HCT116 (cell line): ENCODE data around the gene FNBP1. TPM values are rescaled to one million over a fixed set of nuclear protein-coding genes. Genes with fewer than 3 reads are reported as not detected.

ENCODE experiments used
- ATAC-seq: fragments of 200-7000 bp; cut with Tn5 transposase; 2 replicates; pipeline ENCODE4 v1.9.1; 2020; ENCODE audit warnings: mild to moderate bottlenecking, moderate library complexity
- BruUV-seq: library from RNA; stranded (reverse); fragments of 400-500 nt; replicated peaks from 2 replicates; lab custom pipeline; 2021; lab: Mats Ljungman, UMichigan
- CTCF ChIA-PET: fragments of 300-600 bp; sonication (Branson Sonifier 250); formaldehyde crosslinking; loops from one replicate; lab custom pipeline; 2021; ENCODE audit warnings: antibody characterized with exemption; lab: Charles Lee
- POLR2A ChIA-PET: fragments of 300-600, 350-600 bp; sonication (Branson Sonifier 250); formaldehyde crosslinking; loops from one replicate; lab custom pipeline; 2021; ENCODE audit warnings: antibody characterized with exemption; lab: Charles Lee
- RAD21 ChIA-PET, 2 experiments: fragments of 300-600 bp; sonication (Branson Sonifier 250); formaldehyde crosslinking; loops; one replicate each; lab custom pipeline; 2023; ENCODE audit warnings: low total read pairs in 2 of 2; ENCODE audit not compliant: uncharacterized antibody in 2 of 2, unreplicated experiment in 2 of 2, low non-redundant PET in 1 of 2; lab: Charles Lee
- DNase-seq: peaks from one replicate; pipeline ENCODE4 v3.0.0-alpha.2; 2010; ENCODE audit warnings: low read depth, low spot score
- H2AFZ ChIP-seq: fragments of 200-600 bp; shearing (Covaris generic), sonication (generic); 2 replicates; pipeline ENCODE4 v1.6.1; 2017; ENCODE audit warnings: low read depth, mixed run types, mixed read lengths, antibody characterized with exemption, low read length; ENCODE audit not compliant: poor library complexity, severe bottlenecking
- H3K27ac ChIP-seq: 2 replicates; pipeline ENCODE4 v1.5.1; 2012; ENCODE audit warnings: low read depth, low read length
- H3K27me3 ChIP-seq: fragments of 200-600 bp; sonication (generic); 2 replicates; pipeline ENCODE4 v1.6.1; 2016; ENCODE audit warnings: mixed run types, low read length, mixed read lengths; ENCODE audit not compliant: insufficient read depth
- H3K36me3 ChIP-seq, 2 experiments: fragments of 200-500 bp in 1 of 2; fragments of 200-600 bp in 1 of 2; sonication (Bioruptor generic) in 1 of 2; sonication (generic) in 1 of 2; 2 replicates each; pipeline versions ENCODE4 v1.5.1 to v1.6.1; 2014 to 2016; ENCODE audit warnings: low read length in 2 of 2, inconsistent platforms in 1 of 2, mixed read lengths in 1 of 2, mixed run types in 1 of 2; ENCODE audit not compliant: insufficient read depth in 2 of 2, control insufficient read depth in 1 of 2
- H3K4me1 ChIP-seq, 2 experiments: fragments of 200-600 bp in 1 of 2; sonication (generic) in 1 of 2; 2 replicates each; pipeline versions ENCODE4 v1.5.1 to v1.6.1; 2012 to 2017; ENCODE audit warnings: low read length in 2 of 2, inconsistent platforms in 1 of 2, mild to moderate bottlenecking in 1 of 2, mixed read lengths in 1 of 2, mixed run types in 1 of 2, moderate library complexity in 1 of 2; ENCODE audit not compliant: insufficient read depth in 2 of 2, control insufficient read depth in 1 of 2
- H3K4me2 ChIP-seq: fragments of 200-600 bp; sonication (generic); 2 replicates; pipeline ENCODE4 v1.6.1; 2017; ENCODE audit warnings: mixed run types, low read length, mixed read lengths
- H3K4me3 ChIP-seq, 2 experiments: fragments of 200-600 bp in 1 of 2; sonication (generic) in 1 of 2; replicated peaks in 1 of 2; 2 replicates each; pipeline ENCODE4 v1.5.1; 2011 to 2016; ENCODE audit warnings: low read length in 2 of 2, control low read depth in 1 of 2, low read depth in 1 of 2, mild to moderate bottlenecking in 1 of 2, mixed read lengths in 1 of 2, mixed run types in 1 of 2
- H3K79me2 ChIP-seq: fragments of 200-600 bp; sonication (generic); 2 replicates; pipeline ENCODE4 v1.6.1; 2017; ENCODE audit warnings: mild to moderate bottlenecking, mixed run types, low read length, moderate library complexity, mixed read lengths; ENCODE audit not compliant: insufficient read depth
- H3K9ac ChIP-seq: fragments of 200-600 bp; sonication (generic); 2 replicates; pipeline ENCODE4 v1.6.1; 2016; ENCODE audit warnings: low read length, mixed read lengths
- H3K9me2 ChIP-seq: fragments of 200-600 bp; sonication (generic), shearing (Covaris generic); 2 replicates; pipeline ENCODE4 v1.6.1; 2017; ENCODE audit warnings: mixed run types, mild to moderate bottlenecking, moderate library complexity; ENCODE audit not compliant: insufficient read depth
- H3K9me3 ChIP-seq, 2 experiments: fragments of 200-500 bp in 1 of 2; fragments of 200-600 bp in 1 of 2; sonication (Bioruptor generic) in 1 of 2; sonication (generic) in 1 of 2; 2 replicates each; pipeline ENCODE4 v1.6.1; 2014 to 2017; ENCODE audit warnings: low read length in 2 of 2, mixed read lengths in 2 of 2, inconsistent platforms in 1 of 2, low read depth in 1 of 2, mild to moderate bottlenecking in 1 of 2, mixed run types in 1 of 2, moderate library complexity in 1 of 2; ENCODE audit not compliant: control insufficient read depth in 1 of 2, insufficient read depth in 1 of 2
- H4K20me1 ChIP-seq: fragments of 200-600 bp; sonication (generic), shearing (Covaris generic); 2 replicates; pipeline ENCODE4 v1.6.1; 2017; ENCODE audit warnings: mixed run types, mild to moderate bottlenecking, moderate library complexity; ENCODE audit not compliant: insufficient read depth
- CBX3 ChIP-seq: IDR thresholded peaks from 2 replicates; pipeline ENCODE4 v1.6.1; 2012; ENCODE audit warnings: low read depth
- JUND ChIP-seq: IDR thresholded peaks from 2 replicates; pipeline ENCODE4 v1.6.1; 2012
- SRF ChIP-seq: IDR thresholded peaks from 2 replicates; pipeline ENCODE4 v1.6.1; 2012; ENCODE audit warnings: low read depth
- TCF7L2 ChIP-seq: IDR thresholded peaks from 2 replicates; pipeline ENCODE4 v1.7.0; 2011; ENCODE audit warnings: borderline replicate concordance, inconsistent platforms; ENCODE audit not compliant: insufficient read depth, insufficient read length; ENCODE audit errors: extremely low read depth
- YY1 ChIP-seq: IDR thresholded peaks from 2 replicates; pipeline ENCODE4 v1.6.1; 2011; ENCODE audit warnings: low read length, low read depth, moderate library complexity, mild to moderate bottlenecking; ENCODE audit not compliant: insufficient replicate concordance; ENCODE audit errors: extremely low read depth
- ZFX ChIP-seq: fragments of 450-650 bp; IDR thresholded peaks from 2 replicates; pipeline ENCODE4 v1.6.1; 2017
- ZNF274 ChIP-seq: fragments of 200-500 bp; sonication (Bioruptor generic); IDR thresholded peaks from 2 replicates; pipeline ENCODE4 v1.6.1; 2014; ENCODE audit warnings: mild to moderate bottlenecking, low read depth, low read length, inconsistent platforms
- intact Hi-C: fragments of 100-400 bp; cut with micrococcal nuclease; formaldehyde crosslinking; loops from 2 replicates; pipeline ENCODE4 v1.10.0; 2022
- total RNA-seq: library from RNA; stranded (reverse); gene quantifications from one replicate; pipeline ENCODE4 v1.2.1, GENCODE V29; 2021; ENCODE audit not compliant: unreplicated experiment
- TF ChIP-seq, protein P1 (sequence below): IDR thresholded peaks from 2 replicates; pipeline ENCODE4 v1.6.1; 2012
- TF ChIP-seq, protein P2 (sequence below): IDR thresholded peaks from 2 replicates; pipeline ENCODE4 v1.6.1; 2011; ENCODE audit warnings: mild to moderate bottlenecking, low read length, moderate library complexity; ENCODE audit not compliant: insufficient replicate concordance; ENCODE audit errors: extremely low read depth

Gene FNBP1
- total RNA-seq, 1 experiment from 2014 or later = 25.0 TPM

DNA sequence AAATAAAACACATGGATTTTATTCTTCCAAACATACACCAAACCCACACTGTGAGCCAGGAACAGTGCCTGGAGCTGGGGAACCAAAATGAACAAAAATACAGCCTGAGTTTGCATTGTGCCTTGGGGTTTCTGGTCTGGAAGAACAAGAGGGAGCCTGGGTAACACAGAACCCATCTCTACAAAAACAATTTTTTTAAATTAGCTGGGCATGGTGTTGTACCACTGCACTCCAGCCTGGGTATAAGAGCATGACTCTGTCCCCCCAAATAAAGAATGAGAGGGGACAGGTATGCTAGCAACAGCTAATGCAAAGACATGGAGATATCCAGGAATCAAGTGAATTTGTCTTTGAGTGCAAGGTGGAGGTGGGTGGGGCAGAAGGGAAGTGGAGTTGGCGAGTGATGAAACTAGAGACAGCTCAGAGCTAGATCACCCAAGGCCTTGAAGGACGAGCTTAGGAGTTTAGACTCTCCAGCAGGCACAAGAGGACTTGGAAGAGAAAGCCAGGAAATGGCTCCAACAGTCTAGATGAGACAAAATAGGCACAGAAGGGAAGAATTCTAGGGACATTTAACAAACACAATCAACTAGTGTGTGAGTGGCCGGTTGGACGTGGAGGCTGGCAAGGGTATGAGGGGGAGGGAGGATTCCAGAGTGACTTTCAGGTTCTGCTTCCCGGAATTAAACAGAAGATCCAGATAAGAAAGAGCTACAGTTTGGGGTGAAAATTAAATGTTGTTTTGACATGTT is 47.4 kb downstream of the FNBP1 start:
- Histone ChIP-seq H3K27ac (no peak overlapping the region), H3K4me1 (peaks cover 11 to 30% of the 10 kb centered on the region in 2 experiments; a peak in 3 of 4 replicates), H3K36me3 (no peaks in the 10 kb centered on the region), H4K20me1 (no peaks in the 10 kb centered on the region), H3K9me3 (no peaks in the 10 kb centered on the region), H3K79me2 (no peaks in the 10 kb centered on the region), H3K9me2 (no peaks in the 10 kb centered on the region), H3K4me3 (no peak overlapping the region), H3K4me2 (peak overlapping the region; percentile 2; the same call in 1 of the 2 replicates), H2AFZ (no peak overlapping the region), H3K27me3 (no peaks in the 10 kb centered on the region), H3K9ac (no peak overlapping the region)
- ATAC-seq (no peak), DNase-seq (no peak)
- no TSS peak for BruUV-seq
- intact Hi-C loops = no loop called here
- TF ChIP-seq, protein P1, sequence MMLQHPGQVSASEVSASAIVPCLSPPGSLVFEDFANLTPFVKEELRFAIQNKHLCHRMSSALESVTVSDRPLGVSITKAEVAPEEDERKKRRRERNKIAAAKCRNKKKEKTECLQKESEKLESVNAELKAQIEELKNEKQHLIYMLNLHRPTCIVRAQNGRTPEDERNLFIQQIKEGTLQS = no peak
- TF ChIP-seq, protein P2, sequence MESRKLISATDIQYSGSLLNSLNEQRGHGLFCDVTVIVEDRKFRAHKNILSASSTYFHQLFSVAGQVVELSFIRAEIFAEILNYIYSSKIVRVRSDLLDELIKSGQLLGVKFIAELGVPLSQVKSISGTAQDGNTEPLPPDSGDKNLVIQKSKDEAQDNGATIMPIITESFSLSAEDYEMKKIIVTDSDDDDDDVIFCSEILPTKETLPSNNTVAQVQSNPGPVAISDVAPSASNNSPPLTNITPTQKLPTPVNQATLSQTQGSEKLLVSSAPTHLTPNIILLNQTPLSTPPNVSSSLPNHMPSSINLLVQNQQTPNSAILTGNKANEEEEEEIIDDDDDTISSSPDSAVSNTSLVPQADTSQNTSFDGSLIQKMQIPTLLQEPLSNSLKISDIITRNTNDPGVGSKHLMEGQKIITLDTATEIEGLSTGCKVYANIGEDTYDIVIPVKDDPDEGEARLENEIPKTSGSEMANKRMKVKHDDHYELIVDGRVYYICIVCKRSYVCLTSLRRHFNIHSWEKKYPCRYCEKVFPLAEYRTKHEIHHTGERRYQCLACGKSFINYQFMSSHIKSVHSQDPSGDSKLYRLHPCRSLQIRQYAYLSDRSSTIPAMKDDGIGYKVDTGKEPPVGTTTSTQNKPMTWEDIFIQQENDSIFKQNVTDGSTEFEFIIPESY = no peak
- no peak for TF ChIP-seq SRF
- no peak for TF ChIP-seq CBX3
- TF ChIP-seq YY1 = no peak
- no peak for TF ChIP-seq TCF7L2
- TF ChIP-seq JUND = no peak
- no peak for TF ChIP-seq ZNF274
- TF ChIP-seq ZFX = no peak
- ChIA-PET POLR2A (no interaction called here), RAD21 (no interaction called here), CTCF (no interaction called here)
